ENCODE data around the gene PA2G4.

Gene PA2G4

GRCh38 chr12:56130876-56131275 lies 26.5 kb downstream of the PA2G4 start:
- no peak for TF ChIP-seq CTCF (IDR thresholded peaks at IDR 0.05; ENCODE audit: control extremely low read depth, extremely low read depth, low read depth, missing control alignments)
- CTCF ChIA-PET: interaction anchor here (1.8 to 14.7 kb wide), 2 partner anchors 12 to 58 kb away, joined by 6 to 243 read pairs; partner anchors contain the start of gene SMARCC2
- POLR2A ChIA-PET: no interaction called here
- DNase-seq (ENCODE audit: extremely low spot score): no peak

- ChIA-PET POLR2A (no interaction called here), CTCF (no interaction called here)
- DNase-seq (ENCODE audit: extremely low spot score): no peak
- TF ChIP-seq CTCF (IDR thresholded peaks at IDR 0.05; ENCODE audit: control extremely low read depth, extremely low read depth, low read depth, missing control alignments): no peak
Observed at GRCh38 chr12:56134897-56135296, 30.5 kb downstream of the PA2G4 start.

GRCh38 chr12:56137853-56138571 lies 33.7 kb downstream of the PA2G4 start:
- TF ChIP-seq CTCF (IDR thresholded peaks at IDR 0.05; ENCODE audit: control extremely low read depth, extremely low read depth, low read depth, missing control alignments): no peak
- no peak for DNase-seq (ENCODE audit: extremely low spot score)
- POLR2A ChIA-PET: interaction anchor here (0.7 kb wide), 1 partner anchor 67 kb away, joined by 3 read pairs; no protein-coding TSS in a partner anchor
- CTCF ChIA-PET: interaction anchor here (0.9 to 2.2 kb wide), 5 partner anchors 11 to 51 kb away, joined by 3 to 7 read pairs (median 4); partner anchors contain the start of genes SMARCC2 and ZC3H10

GRCh38 chr12:56141946-56142784 lies 37.8 kb downstream of the PA2G4 start:
- TF ChIP-seq CTCF (IDR thresholded peaks at IDR 0.05; ENCODE audit: control extremely low read depth, extremely low read depth, low read depth, missing control alignments): no peak
- DNase-seq (ENCODE audit: extremely low spot score): no peak
- ChIA-PET POLR2A (interaction anchor here (1.3 kb wide), 1 partner anchor 38 kb away, joined by 4 read pairs; the partner anchor contains the start of gene PA2G4), CTCF (interaction anchor here (0.6 to 2.6 kb wide), 5 partner anchors 10 to 22 kb away, joined by 3 to 7 read pairs (median 5); partner anchors contain the start of genes ESYT1 and MYL6B)

GRCh38 chr12:56143217-56143616 lies 38.9 kb downstream of the PA2G4 start:
- TF ChIP-seq CTCF (IDR thresholded peaks at IDR 0.05; ENCODE audit: control extremely low read depth, extremely low read depth, low read depth, missing control alignments): no peak
- DNase-seq (ENCODE audit: extremely low spot score): no peak
- ChIA-PET CTCF (interaction anchor here (0.6 to 2.6 kb wide), 6 partner anchors 13 to 49 kb away, joined by 3 to 7 read pairs (median 6); partner anchors contain the start of genes ESYT1 and MYL6), POLR2A (interaction anchor here (0.6 to 1.3 kb wide), 2 partner anchors 19 to 39 kb away, joined by 4 read pairs; partner anchors contain the start of gene PA2G4)

- no peak for TF ChIP-seq CTCF (IDR thresholded peaks at IDR 0.05; ENCODE audit: control extremely low read depth, extremely low read depth, low read depth, missing control alignments)
- no peak for DNase-seq (ENCODE audit: extremely low spot score)
- POLR2A ChIA-PET: no interaction called here
- CTCF ChIA-PET: interaction anchor here (0.8 to 2.6 kb wide), 8 partner anchors 14 to 405 kb away, joined by 4 to 8 read pairs (median 5); partner anchors contain the start of genes ESYT1, MYL6 and SMARCC2
Observed at GRCh38 chr12:56143870-56144269, 39.5 kb downstream of the PA2G4 start.
